CD14-positive monocyte (primary cell): ENCODE data around the gene RBPMS2. TPM values are rescaled to one million over a fixed set of nuclear protein-coding genes. Genes with fewer than 3 reads are reported as not detected.

Experiments used
- DNase-seq, 3 donors: peaks; one replicate each; pipeline ENCODE4 v3.0.0-alpha.2; 2011 to 2022
- H2AFZ ChIP-seq: 2 replicates; pipeline ENCODE4 v1.6.0; 2012; ENCODE audit warnings: mild to moderate bottlenecking, low read depth, low read length, inconsistent platforms; ENCODE audit not compliant: insufficient read depth, poor library complexity, severe bottlenecking
- H3K27ac ChIP-seq, 2 donors: 1 replicate in 1 of 2; 2 replicates in 1 of 2; pipeline ENCODE4 v1.5.1; 2012 to 2013; ENCODE audit warnings: low read length in 2 of 2, control low read depth in 1 of 2, inconsistent platforms in 1 of 2, low read depth in 1 of 2, mild to moderate bottlenecking in 1 of 2
- H3K27me3 ChIP-seq, 2 donors: one replicate each; pipeline versions ENCODE4 v1.6.0 to v1.6.1; 2011 to 2013; ENCODE audit warnings: low read length in 2 of 2; ENCODE audit not compliant: control insufficient read depth in 2 of 2, insufficient read depth in 2 of 2
- H3K36me3 ChIP-seq, 2 donors: replicated peaks in 1 of 2; 1 replicate in 1 of 2; 2 replicates in 1 of 2; pipeline versions ENCODE4 v1.5.1 to v1.6.1; 2012 to 2013; ENCODE audit warnings: low read length in 2 of 2, control low read depth in 1 of 2, inconsistent platforms in 1 of 2, mild to moderate bottlenecking in 1 of 2; ENCODE audit not compliant: insufficient read depth in 2 of 2, control insufficient read depth in 1 of 2
- H3K4me1 ChIP-seq, 2 donors: 1 replicate in 1 of 2; 2 replicates in 1 of 2; pipeline versions ENCODE4 v1.5.1 to v1.6.1; 2012 to 2013; ENCODE audit warnings: low read length in 2 of 2, control low read depth in 1 of 2, inconsistent platforms in 1 of 2, mild to moderate bottlenecking in 1 of 2, moderate library complexity in 1 of 2; ENCODE audit not compliant: insufficient read depth in 2 of 2, control insufficient read depth in 1 of 2
- H3K4me2 ChIP-seq: replicated peaks from 2 replicates; pipeline ENCODE3; 2012; ENCODE audit warnings: low read length, moderate library complexity, mild to moderate bottlenecking; ENCODE audit not compliant: poor library complexity, severe bottlenecking; ENCODE audit errors: extremely low read depth
- H3K4me3 ChIP-seq, 3 experiments: fragments of 200-600 bp in 1 of 3; sonication (generic) in 1 of 3; replicated peaks in 1 of 3; 1 replicate in 2 of 3; 2 replicates in 1 of 3; pipeline ENCODE4 v1.5.1; 2011 to 2013; ENCODE audit warnings: low read length in 3 of 3, mild to moderate bottlenecking in 3 of 3, control low read depth in 2 of 3, low read depth in 2 of 3, inconsistent platforms in 1 of 3, moderate library complexity in 1 of 3
- H3K79me2 ChIP-seq: 2 replicates; pipeline ENCODE4 v1.6.0; 2012; ENCODE audit warnings: mild to moderate bottlenecking, control low read depth, inconsistent platforms, low read length, moderate library complexity; ENCODE audit not compliant: insufficient read depth
- H3K9ac ChIP-seq: 2 replicates; pipeline ENCODE4 v1.6.0; 2017; ENCODE audit warnings: low read length, mild to moderate bottlenecking; ENCODE audit not compliant: insufficient read depth, poor library complexity, severe bottlenecking
- H3K9me3 ChIP-seq, 2 donors: replicated peaks in 1 of 2; 1 replicate in 1 of 2; 2 replicates in 1 of 2; pipeline versions ENCODE4 v1.5.1 to v1.6.1; 2012 to 2013; ENCODE audit warnings: low read length in 2 of 2, control low read depth in 1 of 2; ENCODE audit not compliant: control insufficient read depth in 1 of 2, insufficient read depth in 1 of 2
- H4K20me1 ChIP-seq: 2 replicates; pipeline ENCODE4 v1.6.0; 2012; ENCODE audit warnings: mild to moderate bottlenecking, low read length, control low read depth, moderate library complexity; ENCODE audit not compliant: insufficient read depth
- H3K27ac Mint-ChIP-seq, 7 donors: one replicate each; pipeline ENCODE4 v1.8.0; 2020; ENCODE audit warnings: mild to moderate bottlenecking in 7 of 7, mixed read lengths in 7 of 7, moderate library complexity in 6 of 7, inconsistent platforms in 2 of 7
- H3K27me3 Mint-ChIP-seq, 3 donors: one replicate each; pipeline ENCODE4 v1.8.0; 2021 to 2022; ENCODE audit warnings: low read depth in 3 of 3, mild to moderate bottlenecking in 3 of 3, mixed read lengths in 3 of 3, moderate library complexity in 3 of 3, inconsistent platforms in 1 of 3
- H3K36me3 Mint-ChIP-seq, 2 donors: one replicate each; pipeline ENCODE4 v1.8.0; 2020; ENCODE audit warnings: mixed read lengths in 2 of 2, inconsistent platforms in 1 of 2, mild to moderate bottlenecking in 1 of 2
- H3K4me1 Mint-ChIP-seq: one replicate; pipeline ENCODE4 v1.8.0; 2020; ENCODE audit warnings: mild to moderate bottlenecking, mixed read lengths
- H3K4me3 Mint-ChIP-seq, 2 donors: one replicate each; pipeline ENCODE4 v1.8.0; 2020; ENCODE audit warnings: mild to moderate bottlenecking in 2 of 2, mixed read lengths in 2 of 2, moderate library complexity in 1 of 2
- H3K9me3 Mint-ChIP-seq, 7 donors: one replicate each; pipeline ENCODE4 v1.8.0; 2020 to 2022; ENCODE audit warnings: mixed read lengths in 7 of 7, mild to moderate bottlenecking in 6 of 7, moderate library complexity in 6 of 7, inconsistent platforms in 2 of 7
- CTCF ChIP-seq: fragments of 200-600 bp; IDR thresholded peaks from one replicate; pipeline ENCODE4 v1.8.0; 2022; ENCODE audit warnings: antibody characterized with exemption, mild to moderate bottlenecking
- WGBS: methylation state at CpG from one replicate; pipeline ENCODE4 v1.1.5; 2013; ENCODE audit warnings: missing lambda C conversion rate; ENCODE audit not compliant: insufficient coverage; 5-methylcytosine and 5-hydroxymethylcytosine counted together
- intact Hi-C, 2 donors: fragments of 100-400 bp; cut with micrococcal nuclease; formaldehyde crosslinking; loops; one replicate each; pipeline versions ENCODE4 v1.15.0 to v1.15.1; 2023
- polyA plus RNA-seq, 3 donors: library from polyadenylated mRNA; depleted of rRNA in 1 of 3; unstranded in 2 of 3; stranded (reverse) in 1 of 3; fragments of 300-500 nt in 2 of 3; fragments of >200 nt in 1 of 3; fragmentation: Illumina TruSeq in 2 of 3; gene quantifications; 1 replicate in 2 of 3; 2 replicates in 1 of 3; pipeline ENCODE4 v1.2.3, GENCODE V29; 2012 to 2021

Gene RBPMS2
- polyA plus RNA-seq, 3 donors, result not detected

DNA sequence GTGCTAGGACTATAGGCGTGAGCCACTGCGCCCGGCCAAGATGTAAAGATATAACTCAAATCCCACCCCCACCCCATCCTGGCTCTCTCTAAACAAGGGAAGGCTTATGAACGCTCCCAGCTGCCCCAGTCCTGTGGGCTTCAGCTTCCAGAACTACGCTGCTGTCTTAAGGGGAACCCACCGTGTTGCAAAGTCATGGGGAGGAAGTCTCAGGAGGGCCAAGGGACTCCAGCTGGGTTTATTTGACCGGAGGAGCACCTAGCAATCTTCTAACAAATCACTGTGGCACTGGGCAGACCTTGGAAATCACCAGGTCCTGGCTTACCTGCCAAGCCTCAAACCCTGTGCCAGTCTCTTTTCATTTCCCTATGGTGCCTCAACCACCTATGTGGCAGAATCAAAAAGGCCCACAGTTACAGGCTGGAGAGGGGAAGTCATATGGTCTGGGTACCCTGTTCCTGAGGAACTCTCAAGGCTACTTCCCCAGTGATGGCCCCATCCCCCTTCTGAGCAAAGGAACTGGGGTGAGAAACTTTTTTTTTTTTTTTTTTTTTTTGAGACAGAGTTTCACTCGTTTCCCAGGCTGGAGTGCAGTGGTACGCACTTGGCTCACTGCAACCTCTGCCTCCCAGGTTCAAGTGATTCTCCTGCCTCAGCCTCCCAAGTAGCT, 83.4 kb downstream of the RBPMS2 start:
- Histone ChIP-seq H3K4me1 (peaks cover 62 to 63% of the 10 kb centered on the region in 2 donors), H3K4me2 (peak overlapping the region; percentile 73), H3K4me3 (peak overlapping the region in 1 of 3 experiments; percentile 52), H4K20me1 (peaks cover 19% of the 10 kb centered on the region), H3K27ac (peak overlapping the region; percentile 77 to 94), H3K9ac (peak overlapping the region; percentile 52), H3K36me3 (peaks cover 41 to 44% of the 10 kb centered on the region in 2 donors), H3K9me3 (no peaks in the 10 kb centered on the region), H3K27me3 (no peaks in the 10 kb centered on the region), H3K79me2 (peaks cover 47% of the 10 kb centered on the region), H2AFZ (peak overlapping the region; percentile 59)
- WGBS, result 0% methylated on average over 1 of the region's 9 CpGs
- no peak for TF ChIP-seq CTCF
- Mint-ChIP-seq H3K9me3 (no peaks in the 10 kb centered on the region), H3K27ac (peak overlapping the region; percentile 88 to 97 (median 95)), H3K4me1 (peaks cover 64% of the 10 kb centered on the region), H3K36me3 (peaks cover 54 to 77% of the 10 kb centered on the region in 2 donors), H3K4me3 (peak overlapping the region; percentile 56 to 75), H3K27me3 (no peaks in the 10 kb centered on the region)
- intact Hi-C loops, result loop anchor here in 1 of 2 donors (10.0 kb wide), 2 partner anchors 133 to 203 kb away; partner anchors contain the start of gene PIF1
- peak; percentile 83 to 92 (median 88) for DNase-seq

DNA sequence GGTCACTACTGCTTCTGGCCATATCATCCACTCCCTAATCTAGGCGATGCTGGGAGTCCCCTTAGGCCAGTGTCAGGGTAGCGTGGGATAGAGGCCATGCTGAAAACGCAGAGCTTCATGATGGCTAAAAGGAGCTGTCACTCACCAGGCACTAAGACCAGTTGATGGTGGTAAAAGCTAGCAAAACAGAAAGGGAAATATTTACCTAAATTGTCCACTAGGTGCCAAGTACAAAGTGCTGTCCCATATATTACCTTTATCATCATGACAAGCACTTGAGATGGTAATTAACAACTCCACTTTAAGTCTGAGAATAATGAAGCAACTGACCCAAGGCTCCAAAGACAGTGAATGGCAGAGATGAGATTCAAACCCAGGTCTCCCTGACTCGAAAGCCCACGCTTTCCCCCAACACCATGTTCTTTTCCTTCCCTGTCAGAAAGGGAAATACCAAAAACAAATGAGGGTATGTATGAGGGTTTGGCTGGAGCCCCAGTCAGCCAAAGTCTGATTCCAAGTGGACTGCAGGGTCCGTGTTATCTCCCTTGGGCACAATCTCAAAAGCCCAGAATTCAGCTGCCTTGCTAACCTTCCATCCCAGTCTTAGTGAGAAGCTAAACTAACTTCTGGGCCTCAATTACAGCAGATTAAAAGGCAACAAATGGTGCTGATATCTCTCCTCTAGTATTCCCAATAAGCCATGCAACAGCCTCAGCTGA, 84.7 kb downstream of the RBPMS2 start:
- H3K4me2 ChIP-seq, result no peak overlapping the region
- peaks cover 31% of the 10 kb centered on the region for H4K20me1 ChIP-seq
- Mint-ChIP-seq H3K9me3 (no peaks in the 10 kb centered on the region), H3K36me3 (peaks cover 64 to 80% of the 10 kb centered on the region in 2 donors), H3K27ac (peak overlapping the region; percentile 88 to 97 (median 95)), H3K4me1 (peaks cover 51% of the 10 kb centered on the region), H3K4me3 (no peak overlapping the region), H3K27me3 (no peaks in the 10 kb centered on the region)
- no peak for DNase-seq
- H3K9me3 ChIP-seq, result no peaks in the 10 kb centered on the region
- H3K27ac ChIP-seq, result peak overlapping the region; percentile 77 to 94
- TF ChIP-seq CTCF, result peak; percentile 46
- H3K4me1 ChIP-seq, result peaks cover 52 to 54% of the 10 kb centered on the region in 2 donors
- intact Hi-C loops, result loop anchor here in 1 of 2 donors (10.0 kb wide), 2 partner anchors 134 to 204 kb away; partner anchors contain the start of gene PIF1
- H3K9ac ChIP-seq, result no peak overlapping the region
- peaks cover 34% of the 10 kb centered on the region for H3K79me2 ChIP-seq
- peaks cover 48 to 56% of the 10 kb centered on the region in 2 donors for H3K36me3 ChIP-seq
- no peaks in the 10 kb centered on the region for H3K27me3 ChIP-seq
- no peak overlapping the region for H3K4me3 ChIP-seq
- H2AFZ ChIP-seq, result no peak overlapping the region
- WGBS, result no CpG with 5 or more reads among the region's 6 CpGs
